ENCODE data around the gene EGFR. TPM values are rescaled to one million over a fixed set of nuclear protein-coding genes. Genes with fewer than 3 reads are reported as not detected.

Gene EGFR
- polyA plus RNA-seq, 12 donors: 25.3 to 66.1 (median 28.9) TPM; not detected in 1

DNA sequence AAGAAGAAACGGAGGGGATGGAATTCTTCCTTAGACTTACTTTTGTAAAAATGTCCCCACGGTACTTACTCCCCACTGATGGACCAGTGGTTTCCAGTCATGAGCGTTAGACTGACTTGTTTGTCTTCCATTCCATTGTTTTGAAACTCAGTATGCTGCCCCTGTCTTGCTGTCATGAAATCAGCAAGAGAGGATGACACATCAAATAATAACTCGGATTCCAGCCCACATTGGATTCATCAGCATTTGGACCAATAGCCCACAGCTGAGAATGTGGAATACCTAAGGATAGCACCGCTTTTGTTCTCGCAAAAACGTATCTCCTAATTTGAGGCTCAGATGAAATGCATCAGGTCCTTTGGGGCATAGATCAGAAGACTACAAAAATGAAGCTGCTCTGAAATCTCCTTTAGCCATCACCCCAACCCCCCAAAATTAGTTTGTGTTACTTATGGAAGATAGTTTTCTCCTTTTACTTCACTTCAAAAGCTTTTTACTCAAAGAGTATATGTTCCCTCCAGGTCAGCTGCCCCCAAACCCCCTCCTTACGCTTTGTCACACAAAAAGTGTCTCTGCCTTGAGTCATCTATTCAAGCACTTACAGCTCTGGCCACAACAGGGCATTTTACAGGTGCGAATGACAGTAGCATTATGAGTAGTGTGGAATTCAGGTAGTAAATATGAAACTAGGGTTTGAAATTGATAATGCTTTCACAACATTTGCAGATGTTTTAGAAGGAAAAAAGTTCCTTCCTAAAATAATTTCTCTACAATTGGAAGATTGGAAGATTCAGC is 187.6 kb downstream of the EGFR start:
- no peak for DNase-seq

DNA sequence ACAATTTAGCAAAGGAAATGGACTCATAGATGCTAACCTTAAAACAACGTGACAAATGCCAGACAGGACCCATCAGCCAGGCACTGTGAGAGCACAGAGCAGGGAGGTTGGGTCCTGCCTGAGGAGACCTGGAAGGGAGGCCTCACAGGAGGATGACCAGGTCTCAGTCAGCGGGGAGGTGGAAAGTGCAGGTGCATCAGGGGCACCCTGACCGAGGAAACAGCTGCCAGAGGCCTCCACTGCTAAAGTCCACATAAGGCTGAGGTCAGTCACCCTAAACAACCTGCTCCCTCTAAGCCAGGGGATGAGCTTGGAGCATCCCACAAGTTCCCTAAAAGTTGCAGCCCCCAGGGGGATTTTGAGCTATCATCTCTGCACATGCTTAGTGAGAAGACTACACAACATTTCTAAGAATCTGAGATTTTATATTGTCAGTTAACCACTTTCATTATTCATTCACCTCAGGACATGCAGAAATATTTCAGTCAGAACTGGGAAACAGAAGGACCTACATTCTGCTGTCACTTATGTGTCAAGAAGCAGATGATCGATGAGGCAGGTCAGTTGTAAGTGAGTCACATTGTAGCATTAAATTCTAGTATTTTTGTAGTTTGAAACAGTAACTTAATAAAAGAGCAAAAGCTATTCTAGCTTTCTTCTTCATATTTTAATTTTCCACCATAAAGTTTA is 188.8 kb downstream of the EGFR start:
- no peak for DNase-seq

DNA sequence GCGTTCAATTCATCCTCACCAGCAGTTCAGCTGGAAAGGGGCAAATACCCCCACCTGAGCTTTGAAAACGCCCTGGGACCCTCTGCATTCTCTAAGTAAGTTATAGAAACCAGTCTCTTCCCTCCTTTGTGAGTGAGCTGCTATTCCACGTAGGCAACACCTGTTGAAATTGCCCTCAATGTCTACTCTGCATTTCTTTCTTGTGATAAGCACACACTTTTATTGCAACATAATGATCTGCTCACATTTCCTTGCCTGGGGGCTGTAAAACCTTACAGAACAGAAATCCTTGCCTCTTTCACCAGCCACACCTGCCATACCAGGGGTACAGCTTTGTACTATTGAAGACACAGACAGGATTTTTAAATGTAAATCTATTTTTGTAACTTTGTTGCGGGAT is 190.5 kb downstream of the EGFR start:
- no peak for DNase-seq

DNA sequence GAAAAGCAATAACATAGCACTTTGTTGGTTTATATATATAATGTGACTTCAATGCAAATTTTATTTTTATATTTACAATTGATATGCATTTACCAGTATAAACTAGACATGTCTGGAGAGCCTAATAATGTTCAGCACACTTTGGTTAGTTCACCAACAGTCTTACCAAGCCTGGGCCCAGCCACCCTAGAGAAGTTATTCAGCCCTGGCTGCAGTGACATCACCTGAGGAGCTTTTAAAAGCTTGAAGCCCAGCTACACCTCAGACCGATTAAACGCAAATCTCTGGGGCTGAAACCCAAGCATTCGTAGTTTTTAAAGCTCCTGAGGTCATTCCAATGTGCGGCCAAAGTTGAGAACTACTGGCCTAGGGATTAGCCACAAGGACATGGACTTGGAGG is 191.4 kb downstream of the EGFR start:
- DNase-seq: no peak

DNA sequence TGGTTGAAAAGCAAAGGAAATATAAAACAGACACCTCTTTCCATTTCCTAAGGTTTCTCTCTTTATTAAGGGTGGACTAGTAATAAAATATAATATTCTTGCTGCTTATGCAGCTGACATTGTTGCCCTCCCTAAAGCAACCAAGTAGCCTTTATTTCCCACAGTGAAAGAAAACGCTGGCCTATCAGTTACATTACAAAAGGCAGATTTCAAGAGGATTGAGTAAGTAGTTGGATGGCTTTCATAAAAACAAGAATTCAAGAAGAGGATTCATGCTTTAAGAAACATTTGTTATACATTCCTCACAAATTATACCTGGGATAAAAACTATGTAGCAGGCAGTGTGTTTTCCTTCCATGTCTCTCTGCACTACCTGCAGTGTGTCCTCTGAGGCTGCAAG is 191.9 kb downstream of the EGFR start:
- DNase-seq: no peak

DNA sequence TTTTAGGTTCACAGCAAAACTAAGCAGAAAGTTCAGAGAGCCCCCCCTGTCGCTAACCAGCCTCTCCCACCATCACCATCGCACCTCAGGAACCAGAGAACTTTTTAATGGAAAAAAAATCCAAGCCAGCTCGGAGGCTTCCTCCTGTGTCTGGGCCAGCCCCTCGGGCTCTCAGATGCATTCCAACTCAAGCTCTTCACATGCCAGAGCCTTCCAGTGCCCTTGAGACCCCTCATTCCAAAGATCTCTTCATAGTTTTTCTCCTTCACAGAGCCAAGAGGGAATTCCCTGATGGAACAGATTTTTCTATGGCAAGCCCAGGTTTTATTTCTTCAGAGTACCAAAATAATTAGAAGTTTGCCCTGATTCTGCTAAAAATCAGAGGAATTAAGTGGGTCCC is 192.9 kb downstream of the EGFR start:
- no peak for DNase-seq

DNA sequence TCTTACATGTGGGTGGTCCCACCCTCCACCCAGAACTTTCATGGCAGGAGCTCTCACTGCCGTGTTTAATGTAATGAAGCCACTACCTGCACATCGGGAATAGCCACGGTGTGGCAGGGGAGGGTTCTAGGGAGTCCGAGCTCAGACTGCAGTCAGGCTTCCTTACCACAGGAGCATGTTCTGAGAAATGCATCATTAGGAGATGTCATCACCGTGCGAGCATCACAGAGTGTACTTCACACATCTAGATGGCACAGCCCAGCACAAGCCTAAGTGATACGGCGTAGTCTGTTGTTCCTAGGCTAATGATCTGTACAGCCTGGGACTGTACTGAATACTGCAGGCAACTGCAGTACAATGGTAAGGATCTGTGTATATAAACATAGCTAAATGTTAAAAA is 193.4 kb downstream of the EGFR start:
- no peak for DNase-seq

DNA sequence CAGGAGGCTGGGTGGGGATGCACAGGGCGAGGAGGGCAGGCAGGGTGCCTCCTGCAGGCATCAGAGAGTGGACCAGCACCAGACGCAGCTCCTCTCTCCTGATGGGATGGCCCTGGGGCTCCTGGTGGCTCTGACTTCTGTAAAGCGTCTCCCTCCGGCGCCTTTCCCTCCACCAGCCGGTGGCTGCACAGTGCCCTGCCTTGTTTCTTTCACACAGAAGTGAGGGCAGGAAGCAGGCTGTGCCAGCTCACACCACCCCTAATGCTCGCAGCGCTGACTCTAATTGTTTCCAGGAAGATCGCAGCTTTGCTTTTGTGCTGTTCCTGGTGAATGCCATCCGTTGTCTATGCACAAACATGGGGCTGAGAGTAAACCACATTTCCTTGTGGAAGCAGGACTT is 194.0 kb downstream of the EGFR start:
- DNase-seq: no peak

DNA sequence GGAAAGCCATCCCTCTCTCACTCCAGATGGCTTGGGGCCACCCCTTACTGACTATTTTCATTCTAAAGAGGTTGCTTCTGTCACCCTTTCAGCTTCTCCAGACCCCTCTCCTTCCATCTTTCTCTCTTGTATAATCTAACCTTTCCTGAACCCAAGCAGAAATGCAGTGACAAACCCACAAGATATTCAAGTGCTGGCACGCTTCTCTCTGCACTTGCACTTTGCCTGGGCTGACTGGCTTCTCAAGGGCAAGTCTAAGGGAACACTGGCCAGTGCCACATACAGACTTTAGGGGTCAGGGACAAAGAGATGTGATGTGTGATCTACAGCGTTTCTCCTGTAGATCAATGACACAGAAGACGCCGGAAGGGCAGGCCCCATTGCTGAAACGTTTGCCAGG is 195.9 kb downstream of the EGFR start:
- DNase-seq: no peak

DNA sequence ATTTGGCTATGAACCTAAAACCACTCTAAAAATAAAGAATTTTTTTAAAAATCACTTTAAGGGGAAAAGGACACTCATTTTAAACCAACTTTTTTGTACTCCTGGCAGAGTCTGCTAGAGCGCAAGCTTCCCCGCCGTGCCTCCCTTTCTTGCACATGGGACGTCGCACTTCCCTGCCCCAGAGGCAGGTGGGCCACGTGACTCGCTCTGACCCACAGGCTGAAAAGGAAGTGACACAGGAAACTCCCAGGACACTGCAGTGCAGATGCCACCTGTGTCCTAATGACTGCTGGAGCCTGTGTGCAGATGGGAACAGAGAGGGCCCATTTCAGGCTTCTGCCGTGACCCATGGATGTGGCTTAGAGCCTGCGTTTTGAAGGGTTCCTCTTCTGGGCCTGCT is 204.2 kb downstream of the EGFR start:
- DNase-seq: no peak

DNA sequence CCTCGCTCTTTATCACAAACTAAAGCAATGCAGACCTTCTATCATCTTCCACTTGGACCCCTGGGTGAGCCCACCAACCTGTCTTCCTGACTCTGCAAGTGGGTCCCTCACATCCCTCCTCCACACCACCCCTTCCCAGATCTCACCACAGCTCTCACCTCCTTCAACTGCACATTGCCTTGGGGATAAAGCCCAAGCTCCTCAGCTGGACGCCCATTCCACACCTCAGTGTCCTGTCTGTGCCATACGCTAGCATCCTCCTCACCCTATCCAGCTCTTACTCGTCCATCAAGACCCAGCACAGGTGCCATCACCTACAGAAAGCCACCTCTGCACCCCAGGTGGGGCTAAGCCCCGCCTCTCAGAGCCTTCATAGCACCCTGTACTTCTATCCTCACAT is 205.3 kb downstream of the EGFR start:
- DNase-seq: no peak

DNA sequence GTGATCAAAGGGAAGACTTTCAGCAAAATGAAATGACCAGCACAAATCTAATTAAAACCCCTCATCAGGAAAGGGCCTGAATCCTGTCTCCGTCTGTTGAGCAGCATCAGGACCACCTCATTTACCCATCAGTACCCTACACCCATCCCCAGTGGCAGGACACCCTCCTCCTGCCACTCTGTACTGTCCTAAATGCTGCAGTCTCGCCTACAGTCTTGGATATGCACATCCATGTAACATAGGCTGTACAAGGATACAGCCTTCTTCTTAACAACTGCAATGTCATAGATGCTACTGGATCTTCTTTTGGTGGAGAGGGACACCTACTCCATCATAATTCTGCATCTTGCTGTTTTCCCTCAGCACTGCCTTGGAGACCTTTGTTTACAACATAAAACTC is 206.0 kb downstream of the EGFR start:
- DNase-seq: no peak

DNA sequence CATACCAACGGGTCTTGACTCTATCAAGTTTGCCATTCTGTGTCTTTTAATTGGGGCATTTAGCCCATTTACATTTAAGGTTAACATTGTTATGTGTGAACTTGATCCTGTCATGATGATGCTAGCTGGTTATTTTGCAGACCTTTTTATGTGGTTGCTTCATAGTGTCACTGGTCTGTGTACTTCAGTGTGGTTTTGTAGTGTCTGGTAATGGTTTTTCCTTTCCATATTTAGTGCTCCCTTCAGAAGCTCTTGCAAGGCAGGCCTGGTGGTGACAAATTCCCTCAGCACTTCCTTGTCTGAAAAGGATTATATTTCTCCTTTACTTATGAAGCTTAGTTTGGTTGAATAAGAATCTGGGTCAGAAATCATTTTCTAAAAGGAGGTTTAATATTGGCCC is 211.2 kb downstream of the EGFR start:
- no peak for DNase-seq

DNA sequence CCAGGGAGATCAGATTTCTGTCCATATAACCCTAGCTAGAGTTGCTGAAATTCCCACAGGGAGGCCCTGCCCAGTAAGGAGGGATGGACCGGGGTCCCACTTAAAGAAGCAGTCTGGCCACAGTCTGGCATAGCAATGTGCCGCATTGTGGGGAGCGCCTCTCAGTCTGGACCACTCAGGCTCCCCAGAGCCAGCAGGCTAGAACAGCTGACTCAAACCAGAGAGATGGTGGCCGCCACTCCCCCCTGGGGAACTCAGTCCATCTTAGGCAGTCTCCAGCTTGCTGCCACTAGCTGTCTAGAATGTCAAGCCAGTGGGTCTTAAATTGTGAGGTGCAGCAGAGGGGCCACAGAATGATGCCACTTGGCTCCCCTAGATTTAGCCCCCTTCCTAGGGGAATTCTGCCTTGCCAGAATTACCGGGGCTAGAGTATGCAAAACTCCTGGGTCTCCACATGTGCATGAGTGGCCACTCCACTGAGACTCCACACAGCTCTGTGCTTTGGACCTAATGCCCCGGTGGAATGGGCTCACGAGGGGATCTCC is 213.0 kb downstream of the EGFR start:
- DNase-seq: no peak

DNA sequence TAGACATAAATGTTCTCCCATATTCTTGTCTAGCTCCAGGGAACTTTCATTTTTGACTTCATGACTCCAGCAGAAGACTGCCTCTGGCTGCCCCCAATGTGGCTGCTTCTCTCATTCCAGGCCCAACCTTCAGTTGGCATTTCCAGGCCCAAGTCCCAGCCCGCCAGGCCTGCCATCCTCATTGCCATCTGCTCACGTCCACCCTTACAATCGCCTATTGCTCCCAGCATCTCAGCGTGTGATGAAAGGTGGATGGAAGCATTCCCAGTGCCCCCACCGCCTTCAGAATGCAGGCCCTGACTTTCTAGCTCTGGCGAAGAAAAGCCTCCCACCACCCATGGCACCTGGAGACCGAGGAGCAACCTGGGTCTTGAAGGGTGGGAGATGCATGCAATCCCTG is 214.2 kb downstream of the EGFR start:
- no peak for DNase-seq

DNA sequence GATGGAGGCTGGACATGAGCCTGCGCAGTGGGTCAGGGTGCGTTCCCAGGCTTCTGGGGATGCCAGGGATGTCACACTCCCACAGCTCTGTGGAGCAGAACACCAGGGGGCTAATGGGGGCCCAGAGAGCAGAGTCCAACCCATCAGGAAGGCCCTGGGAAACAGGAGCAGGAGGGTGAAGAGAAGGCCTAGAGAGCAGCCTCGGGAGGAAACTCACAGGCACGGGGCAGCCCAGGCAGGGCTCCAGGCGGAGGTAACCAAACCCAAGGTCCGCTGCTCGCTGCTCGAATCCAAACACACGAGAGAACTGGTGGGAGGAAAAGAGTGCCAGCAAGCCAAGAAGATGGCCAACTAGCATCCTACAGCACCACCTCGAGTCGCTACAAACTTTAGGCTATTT is 215.6 kb downstream of the EGFR start:
- DNase-seq: no peak

DNA sequence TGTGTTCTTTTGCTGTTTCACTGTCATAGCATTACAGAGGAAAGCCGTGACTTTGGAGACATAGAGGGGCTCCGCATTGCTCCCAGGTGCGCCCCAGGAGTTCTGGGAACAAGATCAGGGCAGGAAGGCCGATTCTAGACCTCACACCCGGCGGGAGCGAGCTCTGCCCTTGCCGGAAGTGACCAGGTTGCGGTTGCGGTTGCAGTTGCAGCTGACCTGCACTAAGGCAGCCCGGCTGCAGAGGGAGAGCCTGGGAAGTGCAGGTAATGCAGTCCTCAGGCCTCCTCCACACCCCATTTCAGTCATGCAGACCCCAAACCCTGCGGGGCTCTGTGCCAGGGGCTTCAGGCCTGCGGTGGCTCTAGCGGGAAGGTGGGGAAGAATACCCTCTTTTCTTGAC is 216.3 kb downstream of the EGFR start:
- no peak for DNase-seq

DNA sequence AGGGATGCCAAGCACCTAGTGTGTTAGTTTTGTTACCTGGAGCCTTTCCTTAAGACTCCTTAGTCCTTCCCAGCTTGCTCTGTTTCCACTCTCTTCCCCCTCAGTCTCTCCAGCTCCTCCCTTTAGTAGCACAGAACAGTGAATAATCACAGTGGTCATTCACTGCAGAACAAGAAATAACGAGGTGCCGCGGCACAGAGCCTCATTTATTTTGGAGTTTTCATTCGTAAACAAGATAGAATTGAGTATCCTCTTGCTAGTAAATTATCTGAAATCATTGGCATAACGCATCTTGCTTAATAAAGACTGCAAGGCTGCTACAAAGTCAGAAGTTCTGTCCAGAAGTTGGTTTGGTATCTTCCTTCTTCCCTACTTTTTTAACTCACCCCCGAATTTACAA is 217.0 kb downstream of the EGFR start:
- DNase-seq: no peak

DNA sequence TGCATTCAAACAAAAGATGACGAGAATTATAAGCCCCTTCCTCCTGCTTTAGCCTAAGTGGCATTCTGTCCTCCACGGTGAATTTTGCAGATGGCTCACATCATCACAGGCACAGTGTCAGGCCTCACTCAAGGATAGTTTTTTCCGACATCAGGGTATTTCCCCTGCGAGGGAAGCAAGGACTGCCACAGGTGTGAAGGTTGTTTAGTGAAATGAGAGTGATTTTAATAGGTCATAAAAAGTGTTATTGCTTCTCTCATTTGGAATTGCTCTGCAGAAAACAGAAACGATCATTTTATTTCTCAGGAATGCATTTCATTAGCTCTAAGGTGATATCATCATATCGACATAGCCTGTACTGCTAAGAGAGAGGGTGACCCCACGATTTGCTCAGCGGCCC is 217.7 kb downstream of the EGFR start:
- DNase-seq: no peak

DNA sequence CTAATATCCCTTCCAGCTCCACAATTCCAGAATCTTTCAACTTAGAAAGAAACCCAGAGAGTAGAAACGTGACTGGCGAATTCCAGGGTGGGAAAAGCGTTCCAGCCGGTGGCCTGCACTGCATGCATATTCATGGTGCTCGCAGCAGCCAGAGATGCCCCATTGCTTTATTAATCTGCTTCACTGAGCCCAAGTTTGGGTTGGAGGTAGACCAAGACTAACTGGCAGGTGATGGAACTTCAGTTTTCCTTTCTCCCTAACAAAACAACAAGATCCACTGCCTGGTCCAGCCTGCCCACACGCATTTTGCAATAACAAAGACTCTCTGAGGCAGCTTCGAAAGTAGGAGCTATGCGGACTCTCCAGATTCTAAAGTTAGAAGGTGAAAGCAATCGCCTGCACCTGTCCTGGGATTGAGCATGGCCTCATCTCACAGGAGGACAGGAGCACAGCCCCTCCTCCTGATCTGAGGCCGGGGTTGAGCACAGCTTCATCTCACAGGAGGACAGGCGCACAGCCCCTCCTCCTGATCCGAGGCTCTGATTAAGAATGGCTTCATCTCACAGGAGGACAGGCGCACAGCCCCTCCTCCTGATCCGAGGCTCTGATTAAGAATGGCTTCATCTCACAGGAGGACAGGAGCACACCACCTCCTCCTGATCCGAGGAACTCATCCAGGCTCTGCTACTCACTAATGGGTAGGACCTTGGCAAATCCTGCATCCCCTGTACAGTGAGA is 218.5 kb downstream of the EGFR start:
- DNase-seq: no peak

DNA sequence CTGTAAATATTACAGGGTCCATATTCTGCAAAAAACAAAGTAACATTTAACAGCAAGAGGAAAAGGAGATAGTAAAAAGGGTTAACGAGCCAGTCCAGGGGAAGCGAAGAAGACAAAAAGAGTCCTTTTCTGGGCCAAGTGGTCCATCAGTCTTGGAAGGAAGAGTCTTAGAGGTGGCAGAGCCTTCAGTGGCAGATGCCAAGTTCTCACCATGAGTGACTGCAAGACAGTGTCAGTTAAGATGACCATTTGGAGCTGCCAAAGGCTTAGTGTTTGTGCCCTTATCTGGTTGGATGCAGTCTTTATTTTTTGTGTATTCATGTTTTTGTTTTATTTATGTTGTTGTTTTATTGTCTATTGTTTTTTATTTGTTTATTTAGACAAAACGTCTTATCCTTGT is 220.6 kb downstream of the EGFR start:
- DNase-seq: no peak

DNA sequence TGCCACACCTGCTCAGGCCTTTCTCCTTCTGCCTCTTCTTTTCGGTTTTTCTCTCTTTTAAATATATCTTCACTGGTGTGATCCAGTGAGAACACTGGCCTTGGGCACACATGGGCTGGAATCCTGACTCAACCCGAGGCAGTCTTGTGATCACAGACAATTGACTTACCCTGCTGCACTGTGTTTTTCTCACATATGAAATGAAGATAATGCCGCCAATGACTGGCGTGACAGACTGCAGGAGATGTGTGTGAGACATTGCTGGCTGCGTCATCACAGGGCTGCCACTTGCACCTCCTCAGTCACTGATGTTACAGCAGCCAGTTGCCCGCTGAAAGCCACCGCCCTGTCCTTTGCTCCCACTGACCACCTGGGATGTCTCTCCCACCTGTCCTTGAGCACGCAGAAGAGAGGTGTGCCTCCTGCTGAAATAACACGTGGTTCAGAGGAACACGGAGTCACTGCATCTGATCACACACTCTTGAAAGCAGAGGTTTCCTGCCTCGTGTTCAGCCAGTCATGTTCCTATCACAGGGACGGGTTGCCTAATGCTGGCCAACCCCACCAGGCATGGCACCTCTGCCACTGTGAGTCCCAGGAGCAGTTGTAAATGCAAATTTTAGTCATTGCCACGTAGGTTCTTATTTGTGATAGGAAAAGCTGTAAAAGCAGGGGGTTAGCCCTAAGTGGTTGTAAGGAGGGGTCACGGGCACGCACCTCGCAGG is 221.8 kb downstream of the EGFR start:
- no peak for DNase-seq

All from muscle of arm (tissue), 12 donors.